Left lung (tissue), 10 donors: ENCODE results near the gene TRAF6. TPM values are rescaled to one million over a fixed set of nuclear protein-coding genes. Genes with fewer than 3 reads are reported as not detected.

Experiments
- ATAC-seq: fragments of 200-7000 bp; cut with Tn5 transposase; one replicate; pipeline ENCODE4 v1.9.1; 2020; ENCODE audit warnings: moderate library complexity
- DNase-seq, 4 donors: peaks; one replicate each; pipeline ENCODE4 v3.0.0-alpha.2; 2013 to 2020
- H3K27ac ChIP-seq, 2 donors: fragments of 200-600 bp; sonication (generic) in 1 of 2; one replicate each; pipeline versions ENCODE4 v1.5.0 to v1.8.0; 2020 to 2021
- H3K27me3 ChIP-seq, 2 donors: fragments of 200-600 bp; sonication (generic) in 1 of 2; one replicate each; pipeline versions ENCODE4 v1.5.0 to v1.8.0; 2020 to 2021
- H3K36me3 ChIP-seq, 2 donors: fragments of 200-600 bp; sonication (generic) in 1 of 2; one replicate each; pipeline versions ENCODE4 v1.5.0 to v1.8.0; 2020 to 2021
- H3K4me1 ChIP-seq, 2 donors: fragments of 200-600 bp; one replicate each; pipeline ENCODE4 v1.8.0; 2021
- H3K4me3 ChIP-seq, 2 donors: fragments of 200-600 bp; sonication (generic) in 1 of 2; one replicate each; pipeline versions ENCODE4 v1.5.0 to v1.8.0; 2020 to 2021; ENCODE audit warnings: mild to moderate bottlenecking in 1 of 2
- H3K9me3 ChIP-seq, 2 donors: fragments of 200-600 bp; sonication (generic) in 1 of 2; one replicate each; pipeline versions ENCODE4 v1.5.0 to v1.8.0; 2020 to 2021
- CTCF ChIP-seq, 2 donors: fragments of 200-600 bp; sonication (generic) in 1 of 2; IDR thresholded peaks; one replicate each; pipeline versions ENCODE4 v1.5.0 to v1.8.0; 2021; ENCODE audit warnings: antibody characterized with exemption in 2 of 2
- intact Hi-C, 2 donors: fragments of 100-400 bp; cut with DNase I; formaldehyde crosslinking; loops; one replicate each; pipeline versions ENCODE4 v1.11.2 to v1.14.2; 2022
- polyA plus RNA-seq, 6 donors: library from polyadenylated mRNA; unstranded; fragments of 120-200 nt; gene quantifications; one replicate each; pipeline ENCODE4 v1.2.1, GENCODE V29; 2013; ENCODE audit not compliant: insufficient read length in 6 of 6
- total RNA-seq, 2 donors: library from RNA; stranded (reverse); fragmentation: NEBNext Ultra II Directional; extraction: Animal tissue kit (Norgen Biotek cat#: 25700); gene quantifications; one replicate each; pipeline ENCODE4 v1.2.1, GENCODE V29; 2021
- donor health status: DM: no; HTN: yes; CAD: no.
- donor health status: DM: no; HTN: no; CAD: no.

Gene TRAF6
- total and polyA plus RNA-seq, 8 donors: 11.3 to 17.0 (median 14.0) TPM

GRCh38 chr11:36465449-36466163, 44.5 kb downstream of the TRAF6 start:
- no peak for DNase-seq
- Histone ChIP-seq H3K27me3 (no peaks in the 10 kb centered on the region), H3K27ac (no peak overlapping the region), H3K4me1 (no peaks in the 10 kb centered on the region), H3K9me3 (no peaks in the 10 kb centered on the region), H3K4me3 (no peak overlapping the region), H3K36me3 (peaks cover 0 to 5% of the 10 kb centered on the region in 2 donors)
- no peak for TF ChIP-seq CTCF (IDR thresholded peaks at IDR 0.05)
- intact Hi-C loops: no loop called here
- ATAC-seq: peak; percentile 20

GRCh38 chr11:36464720-36465119, 45.4 kb downstream of the TRAF6 start:
- Histone ChIP-seq H3K36me3 (peaks cover 0 to 5% of the 10 kb centered on the region in 2 donors), H3K27me3 (no peaks in the 10 kb centered on the region), H3K27ac (no peak overlapping the region), H3K4me1 (no peaks in the 10 kb centered on the region), H3K4me3 (no peak overlapping the region), H3K9me3 (no peaks in the 10 kb centered on the region)
- ATAC-seq (no peak), DNase-seq (no peak)
- TF ChIP-seq CTCF (IDR thresholded peaks at IDR 0.05): no peak
- intact Hi-C loops: no loop called here

- intact Hi-C loops: no loop called here
- H3K27me3 ChIP-seq: no peaks in the 10 kb centered on the region
- no peaks in the 10 kb centered on the region for H3K9me3 ChIP-seq
- H3K36me3 ChIP-seq: peaks cover 0 to 5% of the 10 kb centered on the region in 2 donors
- no peak for TF ChIP-seq CTCF (IDR thresholded peaks at IDR 0.05)
- ATAC-seq (no peak), DNase-seq (no peak)
- no peaks in the 10 kb centered on the region for H3K4me1 ChIP-seq
- H3K4me3 ChIP-seq: no peak overlapping the region
- no peak overlapping the region for H3K27ac ChIP-seq
Measured at GRCh38 chr11:36463781-36464180, 46.3 kb downstream of the TRAF6 start.

- Histone ChIP-seq H3K27me3 (no peaks in the 10 kb centered on the region), H3K9me3 (no peaks in the 10 kb centered on the region), H3K4me3 (no peak overlapping the region), H3K36me3 (peaks cover 0 to 5% of the 10 kb centered on the region in 2 donors), H3K27ac (no peak overlapping the region), H3K4me1 (no peaks in the 10 kb centered on the region)
- ATAC-seq (no peak), DNase-seq (peak in 1 of 4 donors; percentile 70)
- intact Hi-C loops: no loop called here
- no peak for TF ChIP-seq CTCF (IDR thresholded peaks at IDR 0.05)
Measured at GRCh38 chr11:36462321-36462720, 47.8 kb downstream of the TRAF6 start.

GRCh38 chr11:36460220-36460619, 49.9 kb downstream of the TRAF6 start:
- intact Hi-C loops: no loop called here

More at GRCh38 chr11:36460220-36460619, 49.9 kb downstream of the TRAF6 start:
- Histone ChIP-seq H3K4me1 (peaks cover 0 to 10% of the 10 kb centered on the region in 2 donors), H3K4me3 (no peak overlapping the region), H3K27me3 (no peaks in the 10 kb centered on the region), H3K9me3 (no peaks in the 10 kb centered on the region), H3K27ac (no peak overlapping the region), H3K36me3 (peaks cover 0 to 5% of the 10 kb centered on the region in 2 donors)
- TF ChIP-seq CTCF (IDR thresholded peaks at IDR 0.05): no peak
- DNase-seq (no peak), ATAC-seq (no peak)
